HepG2 (cell line): Measurements from ENCODE around the gene COPS4. TPM values are rescaled to one million over a fixed set of nuclear protein-coding genes. Genes with fewer than 3 reads are reported as not detected.
A peak's percentile ranks its signal among the peaks of the same experiment; 100 is the strongest.

Experiments
- EP300 ChIP-seq, 3 experiments: sonication (generic) in 1 of 3; formaldehyde crosslinking in 1 of 3; IDR thresholded peaks; 2 replicates each; pipeline versions ENCODE4 v1.5.1 to v1.6.1; 2011 to 2020; ENCODE audit warnings: low read depth in 2 of 3, low read length in 2 of 3, borderline replicate concordance in 1 of 3, improper control_type of control experiment in 1 of 3, mild to moderate bottlenecking in 1 of 3, missing genetic modification reagents in 1 of 3, moderate library complexity in 1 of 3
- GLI4 ChIP-seq: sonication (generic); formaldehyde crosslinking; IDR thresholded peaks from 2 replicates; pipeline ENCODE4 v1.5.1; 2020; ENCODE audit warnings: missing genetic modification reagents, mild to moderate bottlenecking, moderate library complexity, borderline replicate concordance
- HOXA9 ChIP-seq: sonication (generic); formaldehyde crosslinking; IDR thresholded peaks from 2 replicates; pipeline ENCODE4 v1.8.1; 2022; ENCODE audit warnings: missing genetic modification reagents, mild to moderate bottlenecking, moderate library complexity, borderline replicate concordance
- KDM4B ChIP-seq: sonication (generic); formaldehyde crosslinking; IDR thresholded peaks from 2 replicates; pipeline ENCODE4 v1.4.0; 2020; ENCODE audit warnings: missing genetic modification reagents
- KLF15 ChIP-seq: sonication (generic); formaldehyde crosslinking; IDR thresholded peaks from 2 replicates; pipeline ENCODE4 v1.8.1; 2023; ENCODE audit warnings: borderline replicate concordance, mild to moderate bottlenecking, inconsistent platforms, missing genetic modification reagents, mixed read lengths
- NFE2L2 ChIP-seq: fragments of 150-350 bp; IDR thresholded peaks from 2 replicates; pipeline ENCODE4 v1.6.1; 2014; ENCODE audit warnings: low read length
- NR2F2 ChIP-seq: IDR thresholded peaks from 2 replicates; pipeline ENCODE4 v1.6.1; 2012; ENCODE audit warnings: low read depth, inconsistent platforms, borderline replicate concordance
- PTBP1 ChIP-seq: fragments of 200-400 bp; formaldehyde crosslinking; IDR thresholded peaks from 2 replicates; pipeline ENCODE4 v1.6.1; 2018; ENCODE audit warnings: low read length, low read depth; ENCODE audit not compliant: poor library complexity, severe bottlenecking
- SMYD3 ChIP-seq: sonication (generic); formaldehyde crosslinking; IDR thresholded peaks from 2 replicates; pipeline ENCODE4 v1.8.1; 2023; ENCODE audit warnings: mild to moderate bottlenecking, missing genetic modification reagents
- TGIF2 ChIP-seq: IDR thresholded peaks from 2 replicates; pipeline ENCODE4 v1.6.1; 2016; ENCODE audit warnings: control low read depth, missing compliant biosample characterization
- TOPORS ChIP-seq: sonication (generic); formaldehyde crosslinking; IDR thresholded peaks from 2 replicates; pipeline ENCODE4 v1.8.0; 2023; ENCODE audit warnings: mild to moderate bottlenecking, missing genetic modification reagents
- ZC3H13 ChIP-seq: sonication (generic); formaldehyde crosslinking; IDR thresholded peaks from 2 replicates; pipeline ENCODE4 v1.8.1; 2023; ENCODE audit warnings: mild to moderate bottlenecking, missing genetic modification reagents, moderate library complexity
- ZIK1 ChIP-seq: sonication (generic); formaldehyde crosslinking; IDR thresholded peaks from 2 replicates; pipeline ENCODE4 v1.5.0; 2020; ENCODE audit warnings: mild to moderate bottlenecking, low read depth, missing genetic modification reagents, borderline replicate concordance
- ZNF160 ChIP-seq: sonication (generic); formaldehyde crosslinking; IDR thresholded peaks from 2 replicates; pipeline ENCODE4 v1.8.0; 2022; ENCODE audit warnings: mild to moderate bottlenecking, inconsistent platforms, missing genetic modification reagents
- ZNF224 ChIP-seq: sonication (generic); formaldehyde crosslinking; IDR thresholded peaks from 2 replicates; pipeline ENCODE4 v1.5.0; 2020; ENCODE audit warnings: mild to moderate bottlenecking, missing genetic modification reagents
- ZNF44 ChIP-seq: sonication (generic); formaldehyde crosslinking; IDR thresholded peaks from 2 replicates; pipeline ENCODE4 v1.5.1; 2020; ENCODE audit warnings: mild to moderate bottlenecking, missing genetic modification reagents
- ZNF607 ChIP-seq: sonication (generic); formaldehyde crosslinking; IDR thresholded peaks from 2 replicates; pipeline ENCODE4 v1.5.1; 2020; ENCODE audit warnings: missing genetic modification reagents, mild to moderate bottlenecking, borderline replicate concordance
- ZNF629 ChIP-seq: sonication (generic); formaldehyde crosslinking; conservative IDR thresholded peaks from 2 replicates; pipeline ENCODE4 v1.5.0; 2020; ENCODE audit warnings: missing genetic modification reagents
- ZNF737 ChIP-seq: sonication (generic); formaldehyde crosslinking; IDR thresholded peaks from 2 replicates; pipeline ENCODE4 v1.5.0; 2020; ENCODE audit warnings: missing genetic modification reagents, mild to moderate bottlenecking, borderline replicate concordance
- ZNF780A ChIP-seq: sonication (generic); formaldehyde crosslinking; IDR thresholded peaks from 2 replicates; pipeline ENCODE4 v1.8.0; 2022; ENCODE audit warnings: mild to moderate bottlenecking, missing genetic modification reagents, moderate library complexity
- ZNF816 ChIP-seq: sonication (generic); formaldehyde crosslinking; IDR thresholded peaks from 2 replicates; pipeline ENCODE4 v1.8.0; 2022; ENCODE audit warnings: missing genetic modification reagents, mild to moderate bottlenecking, borderline replicate concordance
- polyA plus RNA-seq, 8 experiments: library from polyadenylated mRNA; depleted of rRNA in 3 of 8; stranded (reverse) in 7 of 8; unstranded in 1 of 8; fragments of >200 nt; fragmentation: Illumina TruSeq in 4 of 8; extraction: Trizol in 4 of 8; gene quantifications; 2 replicates each; pipeline versions ENCODE4 v1.2.1 to v1.2.3, GENCODE V29; 2011 to 2016; ENCODE audit warnings: low read depth in 4 of 8, missing spikeins in 1 of 8, mixed read lengths in 1 of 8; ENCODE audit not compliant: insufficient read depth in 1 of 8
- total RNA-seq, 5 experiments: library from RNA; depleted of rRNA; stranded (reverse); fragments of >200 nt; fragmentation: Illumina TruSeq; extraction: Trizol; gene quantifications; 2 replicates each; pipeline ENCODE4 v1.2.3, GENCODE V29; 2016; ENCODE audit warnings: low read depth in 1 of 5
- TF ChIP-seq, protein P1 (sequence below): sonication (generic); formaldehyde crosslinking; IDR thresholded peaks from 2 replicates; pipeline ENCODE4 v1.5.0; 2020; ENCODE audit warnings: mild to moderate bottlenecking, low read depth, missing genetic modification reagents, borderline replicate concordance
- TF ChIP-seq, protein P2 (sequence below): sonication (generic); formaldehyde crosslinking; IDR thresholded peaks from 2 replicates; pipeline ENCODE4 v1.4.0; 2020; ENCODE audit warnings: missing genetic modification reagents
- TF ChIP-seq, protein P3 (sequence below): sonication (generic); formaldehyde crosslinking; IDR thresholded peaks from 2 replicates; pipeline ENCODE4 v1.5.0; 2020; ENCODE audit warnings: missing genetic modification reagents
- TF ChIP-seq, protein P4 (sequence below): sonication (generic); formaldehyde crosslinking; IDR thresholded peaks from 2 replicates; pipeline ENCODE4 v1.8.1; 2023; ENCODE audit warnings: mild to moderate bottlenecking, missing genetic modification reagents

COPS4 gene
- total and polyA plus RNA-seq, 2 of the 13 experiments (the other 11 are each of a cell fraction or from before 2014, with no cell fraction given), result 28.8 to 52.5 TPM

GRCh38 chr4:83034630-83035494 is at the start of gene COPS4 (continued):
- TF ChIP-seq ZNF629 (no peak), ZIK1 (CRISPR knock-in tag) (0 out of 2 replicates have a peak, but pooled peaks have one; percentile 88), ZNF737 (CRISPR knock-in tag) (no peak), TGIF2 (CRISPR knock-in tag) (peak; percentile 50; the same call in 1 of the 2 replicates), ZNF780A (no peak), ZNF224 (CRISPR knock-in tag) (peak; percentile 66), EP300 (IDR thresholded peaks at IDR 0.05; ENCODE audit: low read depth in 2 of 2, low read length in 2 of 2) (peak in 1 of 2 experiments; percentile 53; a peak in 1 of 4 replicates), EP300 (CRISPR knock-in tag; IDR thresholded peaks at IDR 0.05; ENCODE audit: borderline replicate concordance) (no peak), GLI4 (CRISPR knock-in tag) (peak; percentile 53; the same call in 1 of the 2 replicates), TOPORS (CRISPR knock-in tag) (peak; percentile 50; the same call in 1 of the 2 replicates), ZNF607 (CRISPR knock-in tag) (peak; percentile 91; the same call in 1 of the 2 replicates), KLF15 (peak; percentile 45; the same call in 1 of the 2 replicates), ZNF44 (peak; percentile 93), NFE2L2 (no peak), ZC3H13 (CRISPR knock-in tag) (no peak), ZNF816 (no peak), ZNF160 (CRISPR knock-in tag) (peak; percentile 66), KDM4B (CRISPR knock-in tag) (peak; percentile 88), PTBP1 (no peak), NR2F2 (peak; percentile 19; the same call in 1 of the 2 replicates), HOXA9 (no peak), SMYD3 (CRISPR knock-in tag) (peak; percentile 86; the same call in 1 of the 2 replicates)
- TF ChIP-seq, protein P1, sequence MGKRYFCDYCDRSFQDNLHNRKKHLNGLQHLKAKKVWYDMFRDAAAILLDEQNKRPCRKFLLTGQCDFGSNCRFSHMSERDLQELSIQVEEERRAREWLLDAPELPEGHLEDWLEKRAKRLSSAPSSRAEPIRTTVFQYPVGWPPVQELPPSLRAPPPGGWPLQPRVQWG (CRISPR knock-in tag), result no peak
- TF ChIP-seq, protein P2, sequence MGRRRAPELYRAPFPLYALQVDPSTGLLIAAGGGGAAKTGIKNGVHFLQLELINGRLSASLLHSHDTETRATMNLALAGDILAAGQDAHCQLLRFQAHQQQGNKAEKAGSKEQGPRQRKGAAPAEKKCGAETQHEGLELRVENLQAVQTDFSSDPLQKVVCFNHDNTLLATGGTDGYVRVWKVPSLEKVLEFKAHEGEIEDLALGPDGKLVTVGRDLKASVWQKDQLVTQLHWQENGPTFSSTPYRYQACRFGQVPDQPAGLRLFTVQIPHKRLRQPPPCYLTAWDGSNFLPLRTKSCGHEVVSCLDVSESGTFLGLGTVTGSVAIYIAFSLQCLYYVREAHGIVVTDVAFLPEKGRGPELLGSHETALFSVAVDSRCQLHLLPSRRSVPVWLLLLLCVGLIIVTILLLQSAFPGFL (CRISPR knock-in tag), result no peak
- TF ChIP-seq, protein P3, sequence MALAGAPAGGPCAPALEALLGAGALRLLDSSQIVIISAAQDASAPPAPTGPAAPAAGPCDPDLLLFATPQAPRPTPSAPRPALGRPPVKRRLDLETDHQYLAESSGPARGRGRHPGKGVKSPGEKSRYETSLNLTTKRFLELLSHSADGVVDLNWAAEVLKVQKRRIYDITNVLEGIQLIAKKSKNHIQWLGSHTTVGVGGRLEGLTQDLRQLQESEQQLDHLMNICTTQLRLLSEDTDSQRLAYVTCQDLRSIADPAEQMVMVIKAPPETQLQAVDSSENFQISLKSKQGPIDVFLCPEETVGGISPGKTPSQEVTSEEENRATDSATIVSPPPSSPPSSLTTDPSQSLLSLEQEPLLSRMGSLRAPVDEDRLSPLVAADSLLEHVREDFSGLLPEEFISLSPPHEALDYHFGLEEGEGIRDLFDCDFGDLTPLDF (CRISPR knock-in tag), result no peak; the same call in 1 of the 2 replicates
- TF ChIP-seq, protein P4, sequence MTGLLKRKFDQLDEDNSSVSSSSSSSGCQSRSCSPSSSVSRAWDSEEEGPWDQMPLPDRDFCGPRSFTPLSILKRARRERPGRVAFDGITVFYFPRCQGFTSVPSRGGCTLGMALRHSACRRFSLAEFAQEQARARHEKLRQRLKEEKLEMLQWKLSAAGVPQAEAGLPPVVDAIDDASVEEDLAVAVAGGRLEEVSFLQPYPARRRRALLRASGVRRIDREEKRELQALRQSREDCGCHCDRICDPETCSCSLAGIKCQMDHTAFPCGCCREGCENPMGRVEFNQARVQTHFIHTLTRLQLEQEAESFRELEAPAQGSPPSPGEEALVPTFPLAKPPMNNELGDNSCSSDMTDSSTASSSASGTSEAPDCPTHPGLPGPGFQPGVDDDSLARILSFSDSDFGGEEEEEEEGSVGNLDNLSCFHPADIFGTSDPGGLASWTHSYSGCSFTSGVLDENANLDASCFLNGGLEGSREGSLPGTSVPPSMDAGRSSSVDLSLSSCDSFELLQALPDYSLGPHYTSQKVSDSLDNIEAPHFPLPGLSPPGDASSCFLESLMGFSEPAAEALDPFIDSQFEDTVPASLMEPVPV (CRISPR knock-in tag), result no peak
